DND-41 (cell line): ENCODE data around the gene ESR1.

ENCODE experiments used
- ATAC-seq: fragments of 200-7000 bp; cut with Tn5 transposase; 3 replicates; pipeline ENCODE4 v1.9.1; 2021; ENCODE audit warnings: low read depth; ENCODE audit not compliant: insufficient read depth
- DNase-seq: peaks from one replicate; pipeline ENCODE4 v3.0.0-alpha.2; 2020
- H2AFZ ChIP-seq: 2 replicates; pipeline ENCODE4 v1.6.0; 2012; ENCODE audit warnings: low read depth, low read length
- H3K27ac ChIP-seq: 2 replicates; pipeline ENCODE4 v1.5.1; 2012; ENCODE audit warnings: low read length, inconsistent platforms
- H3K27me3 ChIP-seq: fragments of 200-600 bp; sonication (generic); 2 replicates; pipeline ENCODE4 v1.6.0; 2012; ENCODE audit warnings: low read length, mild to moderate bottlenecking, inconsistent platforms; ENCODE audit not compliant: insufficient read depth, poor library complexity
- H3K36me3 ChIP-seq: 2 replicates; pipeline ENCODE4 v1.5.1; 2012; ENCODE audit warnings: low read length, inconsistent platforms; ENCODE audit not compliant: insufficient read depth
- H3K4me1 ChIP-seq: 2 replicates; pipeline ENCODE4 v1.5.1; 2012; ENCODE audit warnings: mild to moderate bottlenecking, low read length; ENCODE audit not compliant: insufficient read depth
- H3K4me2 ChIP-seq: 2 replicates; pipeline ENCODE4 v1.6.0; 2012; ENCODE audit warnings: mild to moderate bottlenecking, moderate library complexity, low read length, inconsistent platforms; ENCODE audit not compliant: insufficient read depth
- H3K4me3 ChIP-seq, 2 experiments: fragments of 200-600 bp in 1 of 2; shearing (Covaris generic) in 1 of 2; 2 replicates each; pipeline ENCODE4 v1.5.1; 2012 to 2016; ENCODE audit warnings: inconsistent platforms in 2 of 2, low read length in 2 of 2, mild to moderate bottlenecking in 2 of 2, low read depth in 1 of 2, moderate library complexity in 1 of 2
- H3K79me2 ChIP-seq: 2 replicates; pipeline ENCODE4 v1.6.0; 2012; ENCODE audit warnings: low read length, inconsistent platforms; ENCODE audit not compliant: insufficient read depth
- H3K9ac ChIP-seq: 2 replicates; pipeline ENCODE4 v1.6.0; 2012; ENCODE audit warnings: low read depth, mild to moderate bottlenecking, inconsistent platforms, low read length, moderate library complexity
- H3K9me3 ChIP-seq: 2 replicates; pipeline ENCODE4 v1.5.1; 2012; ENCODE audit warnings: low read length, moderate library complexity, mild to moderate bottlenecking, inconsistent platforms; ENCODE audit not compliant: insufficient read depth, severe bottlenecking
- H4K20me1 ChIP-seq: 2 replicates; pipeline ENCODE4 v1.6.0; 2012; ENCODE audit warnings: low read length; ENCODE audit not compliant: insufficient read depth
- EZH2 ChIP-seq: IDR thresholded peaks from 3 replicates; pipeline ENCODE4 v1.6.1; 2012; ENCODE audit warnings: borderline replicate concordance, low read depth, mild to moderate bottlenecking, moderate library complexity, low read length, inconsistent platforms; ENCODE audit not compliant: severe bottlenecking
- TF ChIP-seq, protein P1 (sequence below): IDR thresholded peaks from 2 replicates; pipeline ENCODE4 v1.5.1; 2012; ENCODE audit warnings: borderline replicate concordance, low read length, moderate library complexity, mild to moderate bottlenecking; ENCODE audit not compliant: poor library complexity, severe bottlenecking; ENCODE audit errors: extremely low read depth

ESR1 gene

DNA sequence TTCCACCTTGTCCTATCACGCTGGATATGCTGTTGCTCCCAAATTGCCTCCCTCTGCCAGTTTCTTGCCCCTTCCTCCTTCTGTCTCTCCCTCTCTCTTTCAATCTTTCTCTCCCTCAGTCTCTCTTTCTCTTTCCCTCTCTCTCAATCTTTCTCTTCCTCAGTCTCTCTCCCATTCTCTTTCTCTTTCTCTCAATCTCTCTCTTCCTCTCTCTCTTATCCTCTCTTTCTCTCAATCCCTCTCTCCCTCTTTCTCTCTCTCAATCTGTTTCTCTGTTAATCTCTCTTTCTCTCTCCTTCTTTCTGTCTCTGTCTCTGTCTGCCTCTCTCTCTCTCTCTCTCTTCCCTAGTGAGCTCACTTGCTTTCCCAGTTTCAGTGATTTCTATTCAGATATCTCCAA lies 245.8 kb downstream of the ESR1 start:
- no peak overlapping the region for H3K9ac ChIP-seq
- ATAC-seq (no peak), DNase-seq (no peak)
- no peaks in the 10 kb centered on the region for H3K79me2 ChIP-seq
- no peaks in the 10 kb centered on the region for H3K36me3 ChIP-seq
- H3K4me2 ChIP-seq = no peak overlapping the region
- H3K27me3 ChIP-seq = no peaks in the 10 kb centered on the region
- TF ChIP-seq EZH2 = no peak
- TF ChIP-seq, protein P1, sequence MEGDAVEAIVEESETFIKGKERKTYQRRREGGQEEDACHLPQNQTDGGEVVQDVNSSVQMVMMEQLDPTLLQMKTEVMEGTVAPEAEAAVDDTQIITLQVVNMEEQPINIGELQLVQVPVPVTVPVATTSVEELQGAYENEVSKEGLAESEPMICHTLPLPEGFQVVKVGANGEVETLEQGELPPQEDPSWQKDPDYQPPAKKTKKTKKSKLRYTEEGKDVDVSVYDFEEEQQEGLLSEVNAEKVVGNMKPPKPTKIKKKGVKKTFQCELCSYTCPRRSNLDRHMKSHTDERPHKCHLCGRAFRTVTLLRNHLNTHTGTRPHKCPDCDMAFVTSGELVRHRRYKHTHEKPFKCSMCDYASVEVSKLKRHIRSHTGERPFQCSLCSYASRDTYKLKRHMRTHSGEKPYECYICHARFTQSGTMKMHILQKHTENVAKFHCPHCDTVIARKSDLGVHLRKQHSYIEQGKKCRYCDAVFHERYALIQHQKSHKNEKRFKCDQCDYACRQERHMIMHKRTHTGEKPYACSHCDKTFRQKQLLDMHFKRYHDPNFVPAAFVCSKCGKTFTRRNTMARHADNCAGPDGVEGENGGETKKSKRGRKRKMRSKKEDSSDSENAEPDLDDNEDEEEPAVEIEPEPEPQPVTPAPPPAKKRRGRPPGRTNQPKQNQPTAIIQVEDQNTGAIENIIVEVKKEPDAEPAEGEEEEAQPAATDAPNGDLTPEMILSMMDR = no peak
- no peak overlapping the region for H3K4me3 ChIP-seq
- H4K20me1 ChIP-seq = no peaks in the 10 kb centered on the region
- no peaks in the 10 kb centered on the region for H3K4me1 ChIP-seq
- no peak overlapping the region for H3K27ac ChIP-seq
- no peaks in the 10 kb centered on the region for H3K9me3 ChIP-seq
- no peak overlapping the region for H2AFZ ChIP-seq

DNA sequence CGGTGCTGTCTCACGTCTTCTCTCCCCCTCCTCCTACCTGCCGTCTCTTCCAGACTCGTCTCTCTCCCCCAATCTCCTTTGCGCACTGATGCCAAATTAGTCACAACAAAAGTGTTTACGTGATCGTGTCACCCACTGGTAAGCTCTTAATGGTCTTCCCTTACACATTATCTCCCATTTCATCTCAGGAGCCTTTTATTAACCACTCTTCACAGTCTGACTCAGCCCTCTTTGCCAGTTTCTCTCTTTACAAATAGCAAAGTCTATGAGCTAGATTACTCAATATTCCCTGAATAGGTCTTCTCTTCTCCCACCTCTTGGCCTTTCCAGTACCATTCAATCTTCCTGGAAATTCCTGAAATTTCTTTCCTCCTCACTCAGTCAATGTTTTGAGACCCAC lies 247.0 kb downstream of the ESR1 start:
- DNase-seq (no peak), ATAC-seq (no peak)
- H3K27ac ChIP-seq = no peak overlapping the region
- no peak overlapping the region for H3K4me2 ChIP-seq
- no peaks in the 10 kb centered on the region for H3K79me2 ChIP-seq
- H3K9ac ChIP-seq = no peak overlapping the region
- no peaks in the 10 kb centered on the region for H3K9me3 ChIP-seq
- no peak overlapping the region for H2AFZ ChIP-seq
- TF ChIP-seq EZH2 = no peak
- TF ChIP-seq, protein P1 = no peak
- no peaks in the 10 kb centered on the region for H4K20me1 ChIP-seq
- H3K27me3 ChIP-seq = no peaks in the 10 kb centered on the region
- H3K36me3 ChIP-seq = no peaks in the 10 kb centered on the region
- H3K4me3 ChIP-seq = no peak overlapping the region
- H3K4me1 ChIP-seq = no peaks in the 10 kb centered on the region

DNA sequence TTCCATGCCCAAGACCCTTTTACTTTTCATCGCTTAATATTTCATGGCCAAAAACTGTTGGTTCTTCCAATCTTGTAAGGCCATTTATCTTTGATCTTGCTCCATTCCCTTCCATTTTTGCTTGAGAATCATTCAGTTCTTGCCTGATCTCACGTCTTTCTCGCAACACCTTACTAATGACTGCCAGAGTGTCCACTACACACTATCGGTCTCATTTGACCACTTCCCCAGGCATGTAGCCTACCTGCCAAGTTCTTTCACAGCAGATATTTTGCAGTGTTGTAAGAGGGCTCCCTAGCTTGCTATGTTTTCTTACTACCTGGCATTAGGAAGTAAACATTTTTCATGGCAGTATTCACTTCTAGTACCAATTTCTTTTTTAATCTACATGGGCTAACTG lies 248.0 kb downstream of the ESR1 start:
- Histone ChIP-seq H3K4me2 (no peak overlapping the region), H3K9ac (no peak overlapping the region), H3K27ac (no peak overlapping the region), H3K79me2 (no peaks in the 10 kb centered on the region), H4K20me1 (no peaks in the 10 kb centered on the region), H3K4me3 (no peak overlapping the region), H3K27me3 (no peaks in the 10 kb centered on the region), H3K36me3 (no peaks in the 10 kb centered on the region), H3K9me3 (no peaks in the 10 kb centered on the region), H2AFZ (no peak overlapping the region), H3K4me1 (no peaks in the 10 kb centered on the region)
- ATAC-seq = no peak
- no peak for DNase-seq
- TF ChIP-seq, protein P1 = no peak
- no peak for TF ChIP-seq EZH2
